HG03108 (cell line): Measurements from ENCODE around the gene PTHLH.
A peak's percentile ranks its signal among the peaks of the same experiment; 100 is the strongest.

Experiments
- ATAC-seq: cut with Tn5 transposase; IDR thresholded peaks from one replicate; pipeline ENCODE4 v1.9.1; 2021; ENCODE audit warnings: moderate library complexity; ENCODE audit not compliant: unreplicated experiment

PTHLH gene

GRCh38 chr12:27975222-27976136 lies 2.9 kb upstream of the PTHLH start:
- ATAC-seq: no peak

GRCh38 chr12:27974735-27975221 lies 2.2 kb upstream of the PTHLH start:
- no peak for ATAC-seq

- ATAC-seq: no peak
Measured at GRCh38 chr12:27973487-27973890, 956 bp upstream of the PTHLH start.

GRCh38 chr12:27971606-27972005 lies 927 bp downstream of the PTHLH start:
- no peak for ATAC-seq

- no peak for ATAC-seq
Measured at GRCh38 chr12:27971121-27971489, 1.4 kb downstream of the PTHLH start.

- ATAC-seq: peak; percentile 10
Measured at GRCh38 chr12:27970401-27971120, 2.0 kb downstream of the PTHLH start.

GRCh38 chr12:27969624-27970400 lies 2.7 kb downstream of the PTHLH start:
- ATAC-seq: peak; percentile 82

GRCh38 chr12:27968972-27969623 lies 3.4 kb downstream of the PTHLH start:
- no peak for ATAC-seq

GRCh38 chr12:27967551-27968054 lies 4.9 kb downstream of the PTHLH start:
- no peak for ATAC-seq

GRCh38 chr12:27966870-27967269 lies 5.7 kb downstream of the PTHLH start:
- no peak for ATAC-seq

- ATAC-seq: no peak
Measured at GRCh38 chr12:27965966-27966365, 6.6 kb downstream of the PTHLH start.

- ATAC-seq: no peak
Measured at GRCh38 chr12:27965411-27965810, 7.1 kb downstream of the PTHLH start.

- no peak for ATAC-seq
Measured at GRCh38 chr12:27964123-27964522, 8.4 kb downstream of the PTHLH start.

- ATAC-seq: no peak
Measured at GRCh38 chr12:27960821-27961220, 11.7 kb downstream of the PTHLH start.

- no peak for ATAC-seq
Measured at GRCh38 chr12:27958675-27959074, 13.9 kb downstream of the PTHLH start.

GRCh38 chr12:27957366-27957765 lies 15.2 kb downstream of the PTHLH start:
- no peak for ATAC-seq

GRCh38 chr12:27953817-27954216 lies 18.7 kb downstream of the PTHLH start:
- ATAC-seq: no peak

- no peak for ATAC-seq
Measured at GRCh38 chr12:27953348-27953747, 19.2 kb downstream of the PTHLH start.

- no peak for ATAC-seq
Measured at GRCh38 chr12:27952510-27952909, 20.0 kb downstream of the PTHLH start.

- no peak for ATAC-seq
Measured at GRCh38 chr12:27951898-27952297, 20.6 kb downstream of the PTHLH start.

GRCh38 chr12:27946421-27946820 lies 26.1 kb downstream of the PTHLH start:
- ATAC-seq: no peak
